NK-92 treated with Interleukin-12 subunit alpha and Interleukin-12 subunit beta, amount 100 ng/mL, for 24 hours (cell line): ENCODE measurements around the gene RBMS3.

Experiments used
- DNase-seq: peaks from one replicate; lab custom pipeline; 2025; lab: John Stamatoyannopoulos, UW

Gene RBMS3

GRCh38 chr3:29892976-29893554 is 612.2 kb downstream of the RBMS3 start:
- no peak for DNase-seq

DNA sequence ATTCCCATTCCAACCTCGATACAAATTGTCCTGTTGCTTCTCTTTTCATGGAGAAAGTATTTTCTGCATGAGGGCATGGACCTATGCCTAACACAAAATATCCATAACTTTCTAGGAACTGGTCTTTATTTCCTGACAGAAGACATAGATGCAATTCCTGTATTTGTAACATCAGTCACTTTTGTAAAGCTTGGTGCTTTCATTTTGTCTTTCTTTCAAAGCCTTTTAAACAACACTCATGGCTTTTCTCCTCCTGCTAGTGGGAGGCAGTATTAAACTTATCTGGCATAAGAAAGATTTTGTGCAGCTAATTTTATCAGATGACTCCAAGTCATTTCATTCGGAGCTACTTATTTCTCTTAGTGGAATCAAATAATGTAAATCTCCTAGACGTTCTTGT is 616.0 kb downstream of the RBMS3 start:
- no peak for DNase-seq

- no peak for DNase-seq
Observed at GRCh38 chr3:29898171-29898965, 617.5 kb downstream of the RBMS3 start.

GRCh38 chr3:29899021-29899420 is 618.1 kb downstream of the RBMS3 start:
- DNase-seq = no peak

GRCh38 chr3:29901097-29901496 is 620.2 kb downstream of the RBMS3 start:
- DNase-seq = no peak

GRCh38 chr3:29903600-29903999 is 622.7 kb downstream of the RBMS3 start:
- no peak for DNase-seq

DNA sequence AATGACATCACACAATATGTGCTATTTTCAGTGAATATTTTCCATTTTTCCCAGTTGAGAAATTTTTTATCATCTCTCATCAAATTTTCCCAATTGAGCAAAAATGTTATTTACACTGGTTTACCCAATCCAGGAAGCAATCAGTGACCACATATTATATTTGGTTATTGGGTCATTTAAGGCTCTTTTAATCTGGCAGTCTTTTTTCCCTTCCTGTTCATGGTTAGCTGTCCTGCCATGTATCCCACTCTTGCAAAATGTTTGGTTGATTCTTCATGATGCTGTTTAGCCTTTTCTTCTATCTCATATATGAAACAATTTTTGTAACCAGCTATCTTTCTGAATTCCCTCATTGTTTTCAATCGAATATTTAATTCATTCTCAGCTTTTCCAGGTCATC is 626.0 kb downstream of the RBMS3 start:
- DNase-seq = no peak

GRCh38 chr3:29912600-29913288 is 631.9 kb downstream of the RBMS3 start:
- no peak for DNase-seq

DNA sequence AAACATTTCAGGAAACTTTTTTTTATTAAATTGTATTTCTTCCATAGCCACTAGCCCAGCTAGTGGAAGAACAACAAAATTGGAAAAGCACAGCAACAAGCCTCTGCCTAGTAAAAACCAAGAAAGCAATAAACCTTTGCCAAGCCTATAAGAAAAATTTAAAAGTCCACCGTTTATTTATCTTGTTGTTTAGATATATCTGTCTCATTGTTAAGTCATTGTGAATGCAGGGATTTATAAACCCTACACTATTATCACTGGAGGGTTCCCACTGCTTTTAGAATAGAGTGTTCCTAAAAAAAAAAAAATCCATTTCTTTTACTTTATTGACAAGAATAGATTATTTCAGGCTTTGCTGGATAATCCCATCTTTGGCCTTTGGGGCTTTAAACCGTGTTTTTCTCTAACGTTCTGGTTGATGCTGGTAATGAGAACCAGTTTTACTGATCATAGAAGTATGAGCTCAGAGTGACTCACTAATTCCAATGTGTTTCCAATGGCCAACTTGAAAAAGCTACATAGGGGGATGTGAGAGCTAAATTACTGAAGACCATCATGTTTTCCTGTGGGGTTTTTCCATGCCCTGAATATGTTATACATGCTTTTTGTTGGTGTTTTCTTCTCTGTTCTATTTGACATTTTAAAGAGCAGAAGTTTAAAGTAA is 634.1 kb downstream of the RBMS3 start:
- no peak for DNase-seq

- DNase-seq = no peak
Observed at GRCh38 chr3:29919571-29919970, 638.7 kb downstream of the RBMS3 start.

- no peak for DNase-seq
Observed at GRCh38 chr3:29922992-29923746, 642.3 kb downstream of the RBMS3 start.

GRCh38 chr3:29924783-29925561 is 644.1 kb downstream of the RBMS3 start:
- DNase-seq = no peak

DNA sequence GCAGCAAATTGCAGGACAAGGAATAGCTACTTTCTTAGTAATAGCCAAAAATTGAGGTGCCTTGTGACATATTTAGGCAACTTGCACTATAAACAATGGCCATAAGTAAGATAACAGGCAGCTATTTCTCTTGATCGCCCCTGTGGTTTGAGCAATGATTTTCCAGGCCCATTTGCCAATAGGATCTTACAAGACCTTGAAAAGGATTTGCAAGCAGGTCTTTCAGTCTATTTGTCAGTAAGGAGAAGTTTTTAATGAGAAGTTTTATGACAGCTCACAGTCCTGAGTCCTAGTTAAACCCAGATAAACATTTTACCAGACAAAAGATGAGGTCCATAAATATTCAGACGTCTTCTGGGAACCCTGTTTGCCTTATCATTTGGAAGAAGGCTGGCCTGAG is 645.5 kb downstream of the RBMS3 start:
- no peak for DNase-seq

- no peak for DNase-seq
Observed at GRCh38 chr3:29932696-29933325, 651.9 kb downstream of the RBMS3 start.

- no peak for DNase-seq
Observed at GRCh38 chr3:29933802-29934490, 653.1 kb downstream of the RBMS3 start.

DNA sequence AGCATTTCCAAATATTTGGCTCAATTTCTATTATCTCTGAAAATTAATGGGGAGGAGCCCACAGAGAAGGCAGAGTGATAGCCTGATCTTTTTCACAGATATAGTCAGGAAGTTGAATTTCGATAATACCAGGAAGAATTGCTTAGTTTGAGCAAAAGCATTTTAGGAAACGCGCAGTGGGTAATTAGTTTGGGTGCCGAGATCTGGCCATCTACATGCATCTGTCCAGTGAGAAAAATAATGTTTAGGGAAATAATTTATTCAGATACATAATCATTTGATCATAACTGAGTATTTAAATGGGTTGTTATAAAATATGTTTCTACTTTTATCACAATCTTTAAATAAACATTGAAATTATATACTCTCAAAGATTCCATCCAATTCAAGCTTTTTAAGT is 653.9 kb downstream of the RBMS3 start:
- DNase-seq = no peak

DNA sequence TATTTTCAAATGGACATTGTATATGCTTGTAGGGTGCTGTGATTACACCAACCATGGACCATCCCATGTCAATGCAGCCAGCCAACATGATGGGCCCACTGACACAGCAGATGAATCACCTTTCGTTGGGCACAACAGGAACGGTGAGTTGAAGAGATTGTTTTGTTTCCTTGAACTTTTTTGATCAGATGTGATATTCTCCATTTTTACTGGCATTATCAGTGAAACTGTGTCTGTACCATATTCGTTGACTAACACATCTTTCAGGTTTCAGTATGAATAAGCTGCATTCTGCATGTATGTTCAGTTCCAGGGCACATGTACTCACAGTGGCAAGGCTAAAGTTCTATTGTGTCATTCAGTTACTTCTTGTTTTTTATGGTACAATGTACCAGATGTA is 655.2 kb downstream of the RBMS3 start:
- DNase-seq = no peak

DNA sequence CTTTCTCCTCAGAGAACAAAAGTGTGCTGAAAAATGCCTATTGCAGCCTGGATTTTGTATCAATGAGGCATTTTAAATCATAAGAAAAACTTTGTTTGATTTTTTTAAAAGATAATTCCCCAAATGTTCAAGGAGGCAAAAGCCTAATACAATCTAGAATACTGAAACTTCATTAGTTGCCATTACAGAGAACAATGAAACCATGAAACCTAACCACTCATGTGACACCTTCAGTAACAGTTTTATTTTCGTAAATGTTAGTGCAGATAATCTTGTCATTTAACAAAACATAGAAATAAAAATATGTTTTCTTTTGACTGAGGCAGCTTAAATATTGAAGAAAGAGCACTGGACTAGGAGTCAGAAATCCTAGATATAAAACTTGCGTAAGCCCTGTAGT is 655.9 kb downstream of the RBMS3 start:
- no peak for DNase-seq

DNA sequence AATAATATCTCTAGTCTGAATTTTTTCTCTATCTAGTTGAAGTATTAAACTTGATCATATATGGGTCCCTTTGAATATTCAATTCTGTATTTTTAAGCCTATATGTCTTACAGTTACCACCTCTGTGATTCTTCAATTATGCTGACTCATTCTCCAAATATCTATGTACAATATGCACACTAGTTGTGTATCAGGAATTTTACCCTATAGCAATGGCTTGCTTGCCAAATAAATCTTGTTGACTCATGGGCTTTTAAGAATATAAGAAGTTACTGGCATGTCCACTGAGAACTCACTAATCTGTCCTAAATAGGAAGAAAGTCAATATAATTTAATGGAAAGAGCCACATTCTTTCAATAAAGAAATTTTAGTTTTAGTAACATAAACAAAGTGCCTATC is 656.3 kb downstream of the RBMS3 start:
- DNase-seq = no peak

DNA sequence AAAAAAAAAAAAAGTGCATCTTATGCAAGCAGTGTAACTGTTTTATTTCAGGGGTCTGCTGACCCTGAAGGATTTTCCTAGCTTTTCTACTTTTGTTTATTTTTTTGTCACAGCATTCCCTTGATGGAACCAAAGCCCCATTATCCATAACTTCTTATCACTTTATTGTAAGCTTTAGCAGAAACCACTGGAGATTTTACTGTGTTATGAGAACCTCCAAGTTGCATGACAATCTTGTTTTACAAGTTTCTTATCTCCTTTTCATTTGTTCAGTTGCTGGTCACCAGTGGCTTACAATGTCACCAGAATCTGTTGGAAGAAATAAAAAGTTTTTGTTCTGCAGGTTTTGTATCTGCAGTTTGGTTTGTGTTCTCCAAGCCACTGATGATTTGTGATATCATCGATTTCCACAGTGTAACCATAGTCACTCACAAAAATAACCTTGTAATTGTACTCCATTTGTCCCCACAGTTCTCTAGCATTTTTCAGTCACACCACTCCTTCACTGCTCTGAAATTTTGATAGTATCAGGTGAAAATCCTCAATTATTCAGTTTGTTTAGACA is 660.0 kb downstream of the RBMS3 start:
- DNase-seq = no peak
